Trophoblast cell (in vitro differentiated cells and primary cell): Measurements from ENCODE around the gene PLK4. TPM values are rescaled to one million over a fixed set of nuclear protein-coding genes. Genes with fewer than 3 reads are reported as not detected.

Source experiments
- DNase-seq, 2 donors: peaks; one replicate each; pipeline ENCODE4 v3.0.0-alpha.2; 2016
- H2AFZ ChIP-seq: 2 replicates; pipeline ENCODE4 v1.6.1; 2013; ENCODE audit warnings: low read length, moderate library complexity, mild to moderate bottlenecking; ENCODE audit not compliant: insufficient read depth, poor library complexity
- H2AK5ac ChIP-seq: 2 replicates; pipeline ENCODE4 v1.6.1; 2013; ENCODE audit warnings: mild to moderate bottlenecking, low read length
- H2BK120ac ChIP-seq: 2 replicates; pipeline ENCODE4 v1.6.1; 2013; ENCODE audit warnings: low read length, mild to moderate bottlenecking, moderate library complexity; ENCODE audit not compliant: insufficient read depth, poor library complexity
- H2BK12ac ChIP-seq: 2 replicates; pipeline ENCODE4 v1.6.1; 2013; ENCODE audit warnings: mild to moderate bottlenecking, low read length, moderate library complexity
- H2BK5ac ChIP-seq: 2 replicates; pipeline ENCODE4 v1.6.1; 2013; ENCODE audit warnings: low read length, low read depth, moderate library complexity, mild to moderate bottlenecking; ENCODE audit not compliant: poor library complexity
- H3K14ac ChIP-seq: 2 replicates; pipeline ENCODE4 v1.6.1; 2013; ENCODE audit warnings: mild to moderate bottlenecking, low read length
- H3K18ac ChIP-seq: 2 replicates; pipeline ENCODE4 v1.6.1; 2013; ENCODE audit warnings: mild to moderate bottlenecking, low read length
- H3K23ac ChIP-seq: 2 replicates; pipeline ENCODE4 v1.6.1; 2013; ENCODE audit warnings: low read length
- H3K27ac ChIP-seq: 2 replicates; pipeline ENCODE4 v1.5.1; 2013; ENCODE audit warnings: low read depth, mild to moderate bottlenecking, inconsistent platforms, low read length, moderate library complexity
- H3K27me3 ChIP-seq: 2 replicates; pipeline ENCODE4 v1.6.1; 2013; ENCODE audit warnings: inconsistent platforms, mild to moderate bottlenecking, low read length, moderate library complexity; ENCODE audit not compliant: insufficient read depth
- H3K36me3 ChIP-seq, 2 experiments: 1 replicate in 1 of 2; 2 replicates in 1 of 2; pipeline ENCODE4 v1.6.1; 2013; ENCODE audit warnings: low read length in 2 of 2, mild to moderate bottlenecking in 2 of 2, moderate library complexity in 1 of 2; ENCODE audit not compliant: insufficient read depth in 2 of 2, control insufficient read depth in 1 of 2
- H3K4ac ChIP-seq: 2 replicates; pipeline ENCODE4 v1.6.1; 2013; ENCODE audit warnings: low read depth, mild to moderate bottlenecking, low read length, moderate library complexity
- H3K4me1 ChIP-seq, 2 experiments: 1 replicate in 1 of 2; 2 replicates in 1 of 2; pipeline ENCODE4 v1.6.1; 2013; ENCODE audit warnings: low read length in 2 of 2, mild to moderate bottlenecking in 2 of 2, moderate library complexity in 1 of 2; ENCODE audit not compliant: insufficient read depth in 2 of 2, control insufficient read depth in 1 of 2
- H3K4me2 ChIP-seq: 2 replicates; pipeline ENCODE4 v1.6.1; 2013; ENCODE audit warnings: inconsistent platforms, mild to moderate bottlenecking, low read length, moderate library complexity
- H3K4me3 ChIP-seq: 2 replicates; pipeline ENCODE4 v1.5.1; 2013; ENCODE audit warnings: mild to moderate bottlenecking, low read depth, low read length, inconsistent platforms
- H3K79me1 ChIP-seq: one replicate; pipeline ENCODE4 v1.6.1; 2013; ENCODE audit warnings: low read length
- H3K79me2 ChIP-seq: 2 replicates; pipeline ENCODE4 v1.6.1; 2013; ENCODE audit warnings: low read length, mild to moderate bottlenecking; ENCODE audit not compliant: control insufficient read depth, insufficient read depth, poor library complexity
- H3K9ac ChIP-seq: 2 replicates; pipeline ENCODE4 v1.6.1; 2013; ENCODE audit warnings: mild to moderate bottlenecking, low read length
- H3K9me3 ChIP-seq: 2 replicates; pipeline ENCODE4 v1.6.1; 2013; ENCODE audit warnings: low read depth, mild to moderate bottlenecking, control low read depth, inconsistent platforms, low read length; ENCODE audit not compliant: insufficient read depth
- H4K12ac ChIP-seq: 2 replicates; pipeline ENCODE4 v1.6.1; 2013; ENCODE audit warnings: low read depth, mild to moderate bottlenecking, low read length, moderate library complexity
- H4K8ac ChIP-seq: 2 replicates; pipeline ENCODE4 v1.6.1; 2013; ENCODE audit warnings: low read depth, mild to moderate bottlenecking, low read length, moderate library complexity
- H4K91ac ChIP-seq: one replicate; pipeline ENCODE4 v1.6.1; 2013; ENCODE audit warnings: low read depth, mild to moderate bottlenecking, low read length, moderate library complexity
- WGBS: extraction: QIAGEN DNeasy Blood & Tissue Kit; methylation state at CpG from one replicate; pipeline ENCODE4 v1.1.7; 2013; ENCODE audit warnings: missing lambda C conversion rate; ENCODE audit not compliant: insufficient read length, insufficient coverage; ENCODE audit errors: extremely low coverage; 5-methylcytosine and 5-hydroxymethylcytosine counted together
- polyA plus RNA-seq: library from polyadenylated mRNA; stranded (reverse); fragments of 200-250 nt; gene quantifications from 2 replicates; pipeline ENCODE4 v1.2.3, GENCODE V29; 2013

The PLK4 gene
- polyA plus RNA-seq, result 17.0 and 18.1 TPM in 2 replicates

DNA sequence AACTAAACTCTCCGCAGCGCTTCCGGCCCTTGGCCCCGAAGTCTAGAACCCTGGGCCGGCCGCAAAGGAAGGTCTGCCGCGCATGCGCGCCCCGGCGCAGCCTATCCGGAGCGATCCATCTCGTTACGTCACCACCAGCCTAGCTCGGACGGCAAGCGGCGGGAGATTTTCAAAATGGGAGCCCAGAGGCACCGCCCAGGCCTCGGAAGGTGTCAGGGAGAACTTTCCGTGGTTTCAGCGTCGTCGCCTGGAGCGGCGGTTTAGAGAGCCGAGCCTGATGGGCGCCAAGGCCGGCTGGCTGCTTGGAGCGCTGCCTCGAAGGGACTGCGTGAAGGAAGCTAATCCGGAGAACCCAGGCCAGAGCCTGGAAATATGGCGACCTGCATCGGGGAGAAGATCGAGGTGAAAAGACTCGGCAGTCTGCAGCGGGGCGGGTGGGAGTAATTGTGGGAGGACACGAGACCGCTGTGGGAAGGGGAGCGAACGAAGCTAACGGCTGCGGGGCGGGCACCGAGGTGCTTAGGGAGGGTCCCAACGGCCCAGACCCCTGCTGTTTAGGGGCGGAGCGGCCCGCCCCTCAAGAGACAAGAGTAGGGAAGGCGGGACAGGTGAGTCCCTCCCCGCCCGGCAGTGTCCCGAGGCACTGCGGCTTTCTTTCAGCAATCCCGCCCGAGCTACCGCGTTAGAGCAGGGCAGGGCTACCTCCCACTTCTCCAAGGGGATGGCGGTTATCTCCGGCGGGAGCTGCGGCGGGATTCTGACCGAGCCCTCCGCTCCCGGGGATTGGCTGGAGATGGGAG is at the start of gene PLK4:
TSS of gene PLK4 (plus strand) at position 131 of the 800 bp plus-strand sequence. CDS start at position 373, 242 bp downstream.
- Histone ChIP-seq H2AFZ (peak within 1 kb of the TSS; percentile 74), H3K36me3 (peaks cover 8 to 10% of the 10 kb centered on the region in 2 experiments), H4K8ac (peak within 1 kb of the TSS; percentile 86), H2BK120ac (peak within 1 kb of the TSS; percentile 44), H3K9me3 (no peaks in the 10 kb centered on the region), H4K12ac (peak within 1 kb of the TSS; percentile 64), H3K9ac (peak within 1 kb of the TSS; percentile 95), H3K4me3 (peak within 1 kb of the TSS; percentile 98), H3K27ac (peak within 1 kb of the TSS; percentile 84), H3K79me2 (peaks cover 2% of the 10 kb centered on the region), H4K91ac (peak within 1 kb of the TSS; percentile 91), H3K4me1 (peaks cover 0 to 3% of the 10 kb centered on the region in 2 experiments), H3K18ac (peak within 1 kb of the TSS; percentile 83), H3K27me3 (no peaks in the 10 kb centered on the region), H3K4ac (peak within 1 kb of the TSS; percentile 55), H2BK12ac (no peak within 1 kb of the TSS), H2AK5ac (peak within 1 kb of the TSS; percentile 74), H2BK5ac (peak within 1 kb of the TSS; percentile 57), H3K79me1 (peaks cover 5% of the 10 kb centered on the region), H3K23ac (no peak within 1 kb of the TSS), H3K4me2 (peak within 1 kb of the TSS; percentile 88), H3K14ac (peak within 1 kb of the TSS; percentile 75)
- no CpG with 5 or more reads among the region's 70 CpGs for WGBS
- DNase-seq, result peak; percentile 94 to 97

DNA sequence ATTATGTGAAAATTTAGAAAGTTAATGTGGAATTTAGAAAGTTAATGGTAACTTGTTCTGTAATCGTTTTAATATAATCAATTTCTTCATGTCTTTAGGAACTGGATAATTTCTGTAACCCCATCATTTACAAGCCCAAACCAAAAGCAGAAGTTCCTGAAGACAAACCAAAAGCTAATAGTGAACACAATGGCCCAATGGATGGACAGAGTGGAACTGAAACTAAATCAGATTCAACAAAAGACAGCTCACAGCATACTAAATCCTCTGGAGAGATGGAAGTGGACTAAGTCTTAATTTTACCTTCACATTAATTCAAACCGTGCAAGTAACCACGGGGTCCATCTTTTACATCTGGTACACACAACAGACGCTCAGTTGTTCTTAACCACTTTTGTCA is 48.1 kb upstream of the PLK4 start:
- H2AFZ ChIP-seq, result no peak overlapping the region
- DNase-seq, result no peak
- no peak overlapping the region for H3K4me3 ChIP-seq
- H3K4ac ChIP-seq, result no peak overlapping the region
- H4K8ac ChIP-seq, result no peak overlapping the region
- H3K4me2 ChIP-seq, result no peak overlapping the region
- no peaks in the 10 kb centered on the region for H3K4me1 ChIP-seq
- H3K79me1 ChIP-seq, result no peaks in the 10 kb centered on the region
- H2AK5ac ChIP-seq, result no peak overlapping the region
- no peaks in the 10 kb centered on the region for H3K9me3 ChIP-seq
- no peak overlapping the region for H4K91ac ChIP-seq
- no peaks in the 10 kb centered on the region for H3K79me2 ChIP-seq
- H3K9ac ChIP-seq, result no peak overlapping the region
- H3K14ac ChIP-seq, result no peak overlapping the region
- H3K27me3 ChIP-seq, result no peaks in the 10 kb centered on the region
- H4K12ac ChIP-seq, result no peak overlapping the region
- H3K23ac ChIP-seq, result no peak overlapping the region
- H2BK12ac ChIP-seq, result no peak overlapping the region
- no peak overlapping the region for H2BK120ac ChIP-seq
- no peak overlapping the region for H2BK5ac ChIP-seq
- no CpG with 5 or more reads among the region's 4 CpGs for WGBS
- H3K36me3 ChIP-seq, result no peaks in the 10 kb centered on the region
- H3K27ac ChIP-seq, result no peak overlapping the region
- H3K18ac ChIP-seq, result no peak overlapping the region

DNA sequence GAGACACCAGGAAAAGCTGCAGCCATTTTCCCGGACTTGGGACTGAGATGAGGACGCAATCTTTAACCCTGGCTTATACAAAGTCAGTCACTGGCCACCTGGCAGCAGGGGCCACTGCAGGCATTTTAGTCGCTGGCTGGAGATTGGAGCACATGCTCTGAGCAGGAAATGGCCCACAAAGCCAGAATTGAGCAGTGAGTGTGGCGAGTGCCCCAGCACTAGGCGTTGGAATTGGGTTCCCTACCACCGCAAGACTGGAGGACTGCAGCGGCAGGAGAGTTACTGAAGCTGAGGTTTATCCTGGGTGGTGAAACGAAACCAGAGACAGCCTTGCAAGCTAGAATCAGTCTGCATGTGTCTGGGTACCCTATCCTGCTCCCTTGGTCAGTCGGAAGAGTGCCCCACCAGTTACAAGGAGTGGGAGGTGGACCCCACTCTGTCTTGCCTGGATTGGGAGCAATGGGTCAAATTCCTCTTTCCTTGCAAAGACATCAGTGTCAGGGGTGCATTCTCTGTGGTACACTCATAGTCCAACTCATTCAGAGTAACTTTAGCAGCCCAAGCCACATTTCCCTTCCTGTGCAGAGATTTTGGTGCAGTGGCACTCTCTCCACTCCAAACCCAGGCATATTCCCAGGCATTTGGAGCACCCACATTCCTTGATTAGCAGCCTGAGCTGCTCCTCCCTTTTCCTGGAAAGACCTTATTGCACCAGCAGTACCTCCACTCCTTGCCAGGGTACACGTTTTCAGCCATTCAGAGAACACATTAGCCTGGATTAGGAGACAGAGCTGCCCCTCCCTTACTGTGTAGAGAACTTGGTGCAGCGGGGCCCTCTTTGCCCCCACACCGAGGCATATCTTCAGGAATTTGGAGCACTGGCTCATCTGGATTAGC is 36.7 kb upstream of the PLK4 start:
- no peak overlapping the region for H2BK5ac ChIP-seq
- WGBS, result no CpG with 5 or more reads among the region's 12 CpGs
- H2AK5ac ChIP-seq, result no peak overlapping the region

DNA sequence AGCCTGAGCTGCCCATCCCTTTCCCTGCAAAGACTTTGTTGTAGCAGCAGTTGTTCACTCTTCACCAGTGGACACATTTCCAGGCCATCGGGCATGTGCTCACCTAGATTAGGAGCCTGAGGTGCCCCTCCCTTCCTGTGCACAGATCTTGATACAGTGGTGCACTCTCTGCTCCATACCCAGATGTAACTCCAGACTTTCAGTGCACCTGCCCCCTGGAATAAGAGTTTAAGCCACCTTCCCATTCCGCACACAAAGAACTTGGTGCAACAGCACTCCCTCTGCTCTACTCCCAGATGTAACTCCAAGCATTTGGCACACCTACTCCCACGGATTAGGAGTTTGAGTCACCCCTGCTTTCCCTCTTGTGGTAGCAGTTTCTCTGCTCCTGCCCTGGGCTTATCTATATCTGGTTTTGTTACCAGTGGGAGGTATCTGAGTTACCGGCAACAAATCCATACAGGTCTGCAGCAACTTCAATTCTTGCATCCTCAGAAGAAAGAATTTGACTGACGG is 36.0 kb upstream of the PLK4 start:
- no peaks in the 10 kb centered on the region for H3K79me2 ChIP-seq
- H4K8ac ChIP-seq, result no peak overlapping the region
- H2AFZ ChIP-seq, result no peak overlapping the region
- no peak overlapping the region for H2BK5ac ChIP-seq
- no peak overlapping the region for H4K12ac ChIP-seq
- H3K9me3 ChIP-seq, result peaks cover 2% of the 10 kb centered on the region
- no peak for DNase-seq
- no peak overlapping the region for H3K18ac ChIP-seq
- H4K91ac ChIP-seq, result no peak overlapping the region
- H3K27me3 ChIP-seq, result no peaks in the 10 kb centered on the region
- H3K36me3 ChIP-seq, result no peaks in the 10 kb centered on the region
- no peak overlapping the region for H3K23ac ChIP-seq
- no CpG with 5 or more reads among the region's 5 CpGs for WGBS
- H2BK120ac ChIP-seq, result no peak overlapping the region
- no peak overlapping the region for H3K9ac ChIP-seq
- no peaks in the 10 kb centered on the region for H3K79me1 ChIP-seq
- H3K4me3 ChIP-seq, result no peak overlapping the region
- H3K14ac ChIP-seq, result no peak overlapping the region
- peaks cover 4 to 15% of the 10 kb centered on the region in 2 experiments for H3K4me1 ChIP-seq
- H2BK12ac ChIP-seq, result no peak overlapping the region
- H3K27ac ChIP-seq, result no peak overlapping the region
- no peak overlapping the region for H2AK5ac ChIP-seq
- no peak overlapping the region for H3K4me2 ChIP-seq
- no peak overlapping the region for H3K4ac ChIP-seq

More for the DNA sequence above, 36.7 kb upstream of the PLK4 start:
- H3K36me3 ChIP-seq, result no peaks in the 10 kb centered on the region
- H2AFZ ChIP-seq, result no peak overlapping the region
- no peak overlapping the region for H3K23ac ChIP-seq
- H3K4ac ChIP-seq, result no peak overlapping the region
- H3K4me3 ChIP-seq, result no peak overlapping the region
- H3K79me1 ChIP-seq, result no peaks in the 10 kb centered on the region
- H3K18ac ChIP-seq, result no peak overlapping the region
- DNase-seq, result no peak
- H3K4me2 ChIP-seq, result no peak overlapping the region
- H3K27ac ChIP-seq, result no peak overlapping the region
- no peak overlapping the region for H2BK12ac ChIP-seq
- H4K91ac ChIP-seq, result no peak overlapping the region
- no peaks in the 10 kb centered on the region for H3K9me3 ChIP-seq
- no peak overlapping the region for H2BK120ac ChIP-seq
- H3K9ac ChIP-seq, result no peak overlapping the region
- H4K12ac ChIP-seq, result no peak overlapping the region
- H3K14ac ChIP-seq, result no peak overlapping the region
- no peak overlapping the region for H4K8ac ChIP-seq
- no peaks in the 10 kb centered on the region for H3K79me2 ChIP-seq
- H3K4me1 ChIP-seq, result peaks cover 4 to 15% of the 10 kb centered on the region in 2 experiments
- H3K27me3 ChIP-seq, result no peaks in the 10 kb centered on the region
